Effector memory CD4-positive, alpha-beta T cell (primary cell): ENCODE data around the gene GNL2.
"Not testable (repeated sequence)": the region's sequence is repeated elsewhere in the genome, so short reads cannot be mapped to it uniquely, and the experiment has no call there.

Experiments used
- DNase-seq, 3 donors: peaks; one replicate each; pipeline ENCODE4 v3.0.0-alpha.2; 2020
- H3K27ac ChIP-seq: 2 replicates; pipeline ENCODE4 v1.7.0; 2013; ENCODE audit warnings: mild to moderate bottlenecking, low read length, moderate library complexity; ENCODE audit not compliant: insufficient read depth, poor library complexity, severe bottlenecking
- H3K27me3 ChIP-seq: replicated peaks from 2 replicates; pipeline ENCODE4 v1.7.0; 2013; ENCODE audit warnings: mild to moderate bottlenecking, low read length; ENCODE audit not compliant: insufficient read depth, control insufficient read depth, poor library complexity, severe bottlenecking
- H3K36me3 ChIP-seq: 2 replicates; pipeline ENCODE4 v1.7.0; 2013; ENCODE audit warnings: mild to moderate bottlenecking, low read length, moderate library complexity; ENCODE audit not compliant: control insufficient read depth, insufficient read depth
- H3K4me1 ChIP-seq: 2 replicates; pipeline ENCODE4 v1.7.0; 2013; ENCODE audit warnings: low read length, mild to moderate bottlenecking; ENCODE audit not compliant: control insufficient read depth, insufficient read depth, poor library complexity, severe bottlenecking
- H3K4me3 ChIP-seq: 2 replicates; pipeline ENCODE4 v1.7.0; 2013; ENCODE audit warnings: low read length, low read depth, mild to moderate bottlenecking; ENCODE audit not compliant: insufficient read depth, poor library complexity, severe bottlenecking
- H3K9me3 ChIP-seq: 2 replicates; pipeline ENCODE4 v1.7.0; 2013; ENCODE audit warnings: mild to moderate bottlenecking, low read length, moderate library complexity; ENCODE audit not compliant: control insufficient read depth

GNL2 gene

GRCh38 chr1:37588939-37589338 lies 6.8 kb downstream of the GNL2 start:
- Histone ChIP-seq H3K4me1 (no peaks in the 10 kb centered on the region), H3K9me3 (no peaks in the 10 kb centered on the region), H3K27me3 (no peaks in the 10 kb centered on the region), H3K4me3 (no peak overlapping the region), H3K36me3 (peaks cover 58% of the 10 kb centered on the region), H3K27ac (no peak overlapping the region)
- no peak for DNase-seq

GRCh38 chr1:37584544-37584943 lies 11.2 kb downstream of the GNL2 start:
- H3K9me3 ChIP-seq, H3K4me3 ChIP-seq, H3K27me3 ChIP-seq, DNase-seq, H3K4me1 ChIP-seq, H3K27ac ChIP-seq: not testable (repeated sequence)
- peaks cover 63% of the 10 kb centered on the region for H3K36me3 ChIP-seq

- no peaks in the 10 kb centered on the region for H3K4me1 ChIP-seq
- H3K36me3 ChIP-seq: peaks cover 77% of the 10 kb centered on the region
- H3K27me3 ChIP-seq: no peaks in the 10 kb centered on the region
- no peak overlapping the region for H3K27ac ChIP-seq
- no peak for DNase-seq
- no peaks in the 10 kb centered on the region for H3K9me3 ChIP-seq
- H3K4me3 ChIP-seq: no peak overlapping the region
Observed at GRCh38 chr1:37575692-37576091, 20.0 kb downstream of the GNL2 start.

- Histone ChIP-seq H3K9me3 (no peaks in the 10 kb centered on the region), H3K4me3 (no peak overlapping the region), H3K27ac (no peak overlapping the region), H3K27me3 (no peaks in the 10 kb centered on the region), H3K36me3 (peaks cover 72% of the 10 kb centered on the region), H3K4me1 (no peaks in the 10 kb centered on the region)
- no peak for DNase-seq
Observed at GRCh38 chr1:37574834-37575480, 20.8 kb downstream of the GNL2 start.

GRCh38 chr1:37570528-37571334 lies 25.0 kb downstream of the GNL2 start:
- no peak for DNase-seq
- H3K4me3 ChIP-seq: no peak overlapping the region
- H3K27me3 ChIP-seq: no peaks in the 10 kb centered on the region
- no peaks in the 10 kb centered on the region for H3K4me1 ChIP-seq
- no peak overlapping the region for H3K27ac ChIP-seq
- H3K36me3 ChIP-seq: peaks cover 81% of the 10 kb centered on the region
- no peaks in the 10 kb centered on the region for H3K9me3 ChIP-seq

- H3K27me3 ChIP-seq: no peaks in the 10 kb centered on the region
- no peak overlapping the region for H3K27ac ChIP-seq
- no peak overlapping the region for H3K4me3 ChIP-seq
- H3K4me1 ChIP-seq: no peaks in the 10 kb centered on the region
- DNase-seq: no peak
- H3K36me3 ChIP-seq: peaks cover 57% of the 10 kb centered on the region
- no peaks in the 10 kb centered on the region for H3K9me3 ChIP-seq
Observed at GRCh38 chr1:37567023-37567422, 28.7 kb downstream of the GNL2 start.

GRCh38 chr1:37564892-37565291 lies 30.8 kb downstream of the GNL2 start:
- no peak for DNase-seq
- H3K36me3 ChIP-seq: peaks cover 45% of the 10 kb centered on the region
- no peak overlapping the region for H3K4me3 ChIP-seq
- H3K27ac ChIP-seq: no peak overlapping the region
- H3K27me3 ChIP-seq: no peaks in the 10 kb centered on the region
- no peaks in the 10 kb centered on the region for H3K9me3 ChIP-seq
- no peaks in the 10 kb centered on the region for H3K4me1 ChIP-seq

- Histone ChIP-seq H3K9me3 (no peaks in the 10 kb centered on the region), H3K27ac (no peak overlapping the region), H3K4me1 (no peaks in the 10 kb centered on the region), H3K27me3 (no peaks in the 10 kb centered on the region), H3K4me3 (no peak overlapping the region), H3K36me3 (peaks cover 32% of the 10 kb centered on the region)
- DNase-seq: no peak
Observed at GRCh38 chr1:37562984-37563383, 32.8 kb downstream of the GNL2 start.

GRCh38 chr1:37561133-37562132 lies 34.3 kb downstream of the GNL2 start:
- no peaks in the 10 kb centered on the region for H3K27me3 ChIP-seq
- DNase-seq: peak in 1 of 3 donors; percentile 15
- peaks cover 17% of the 10 kb centered on the region for H3K36me3 ChIP-seq
- H3K4me1 ChIP-seq: no peaks in the 10 kb centered on the region
- H3K9me3 ChIP-seq: no peaks in the 10 kb centered on the region
- H3K27ac ChIP-seq: no peak overlapping the region
- no peak overlapping the region for H3K4me3 ChIP-seq
